Loucy (cell line): ENCODE data around the gene PGF.
A peak's percentile ranks its signal among the peaks of the same experiment; 100 is the strongest.

Source experiments
- H2AFZ ChIP-seq: fragments of 200-600 bp; sonication (generic); 2 replicates; pipeline ENCODE4 v1.6.0; 2016; ENCODE audit warnings: antibody characterized with exemption, mild to moderate bottlenecking, low read length, moderate library complexity
- H3F3A ChIP-seq: fragments of 200-600 bp; 2 replicates; pipeline ENCODE4 v1.6.0; 2016; ENCODE audit warnings: antibody characterized with exemption, low read depth, mild to moderate bottlenecking
- H3K27me3 ChIP-seq: fragments of 200-600 bp; sonication (generic); 2 replicates; pipeline ENCODE4 v1.6.1; 2014; ENCODE audit warnings: low read length, mild to moderate bottlenecking; ENCODE audit not compliant: insufficient read depth, poor library complexity, severe bottlenecking
- H3K36me3 ChIP-seq: fragments of 200-600 bp; sonication (generic); 2 replicates; pipeline ENCODE4 v1.6.1; 2016; ENCODE audit warnings: low read length; ENCODE audit not compliant: insufficient read depth
- H3K4me1 ChIP-seq: fragments of 200-600 bp; sonication (generic); 2 replicates; pipeline ENCODE4 v1.5.1; 2014; ENCODE audit warnings: low read length, mild to moderate bottlenecking; ENCODE audit not compliant: insufficient read depth, poor library complexity, severe bottlenecking
- H3K4me2 ChIP-seq: fragments of 200-600 bp; sonication (generic); 2 replicates; pipeline ENCODE4 v1.6.0; 2014; ENCODE audit warnings: antibody characterized with exemption, low read length, low read depth, mild to moderate bottlenecking; ENCODE audit not compliant: poor library complexity, severe bottlenecking
- H3K4me3 ChIP-seq: fragments of 200-600 bp; sonication (generic); 2 replicates; pipeline ENCODE4 v1.5.1; 2014; ENCODE audit warnings: low read length, mild to moderate bottlenecking, mixed read lengths; ENCODE audit not compliant: poor library complexity, severe bottlenecking
- H3K79me2 ChIP-seq: fragments of 200-600 bp; sonication (generic); 2 replicates; pipeline ENCODE4 v1.6.1; 2014; ENCODE audit warnings: low read length; ENCODE audit not compliant: insufficient read depth
- H3K9ac ChIP-seq: fragments of 200-600 bp; sonication (generic); 2 replicates; pipeline ENCODE4 v1.6.0; 2014; ENCODE audit warnings: mild to moderate bottlenecking, low read depth, low read length, moderate library complexity; ENCODE audit not compliant: poor library complexity, severe bottlenecking
- H3K9me2 ChIP-seq: fragments of 200-600 bp; sonication (generic); replicated peaks from 2 replicates; pipeline ENCODE4 v1.6.1; 2016; ENCODE audit warnings: low read depth, low read length, mixed read lengths
- H3K9me3 ChIP-seq: fragments of 200-600 bp; sonication (generic); 2 replicates; pipeline ENCODE4 v1.6.1; 2014; ENCODE audit warnings: mild to moderate bottlenecking, antibody characterized with exemption, low read length, low read depth; ENCODE audit not compliant: insufficient read depth
- H4K20me1 ChIP-seq: fragments of 200-600 bp; sonication (generic); 2 replicates; pipeline ENCODE4 v1.6.0; 2014; ENCODE audit warnings: antibody characterized with exemption, low read length, mild to moderate bottlenecking; ENCODE audit not compliant: insufficient read depth, poor library complexity, severe bottlenecking
- CTCF ChIP-seq: fragments of 200-600 bp; sonication (generic); conservative IDR thresholded peaks from 2 replicates; pipeline ENCODE4 v1.5.1; 2014; ENCODE audit warnings: mild to moderate bottlenecking, antibody characterized with exemption, low read length
- EZH2phosphoT487 ChIP-seq: fragments of 200-600 bp; IDR thresholded peaks from 2 replicates; pipeline ENCODE4 v1.6.1; 2018; ENCODE audit warnings: antibody characterized with exemption, mild to moderate bottlenecking, moderate library complexity, borderline replicate concordance

PGF gene

GRCh38 chr14:74942181-74942580 lies 13.2 kb downstream of the PGF start:
- peaks cover 12% of the 10 kb centered on the region for H3K4me1 ChIP-seq
- H3K4me3 ChIP-seq, result no peak overlapping the region
- peak overlapping the region; percentile 51; the same call in 1 of the 2 replicates for H2AFZ ChIP-seq
- no peaks in the 10 kb centered on the region for H3K9me2 ChIP-seq
- H3K9ac ChIP-seq, result no peak overlapping the region
- no peaks in the 10 kb centered on the region for H3K27me3 ChIP-seq
- TF ChIP-seq EZH2phosphoT487 (no peak), CTCF (no peak)
- H3F3A ChIP-seq, result no peaks in the 10 kb centered on the region
- no peaks in the 10 kb centered on the region for H3K36me3 ChIP-seq
- H3K79me2 ChIP-seq, result no peaks in the 10 kb centered on the region
- H4K20me1 ChIP-seq, result no peaks in the 10 kb centered on the region
- no peaks in the 10 kb centered on the region for H3K9me3 ChIP-seq
- H3K4me2 ChIP-seq, result no peak overlapping the region

GRCh38 chr14:74941676-74942097 lies 13.7 kb downstream of the PGF start:
- Histone ChIP-seq H3K4me3 (no peak overlapping the region), H3K9ac (no peak overlapping the region), H3K4me1 (peaks cover 10% of the 10 kb centered on the region), H3F3A (no peaks in the 10 kb centered on the region), H3K79me2 (no peaks in the 10 kb centered on the region), H3K4me2 (no peak overlapping the region), H3K9me2 (no peaks in the 10 kb centered on the region), H3K9me3 (no peaks in the 10 kb centered on the region), H2AFZ (no peak overlapping the region), H3K27me3 (no peaks in the 10 kb centered on the region), H3K36me3 (no peaks in the 10 kb centered on the region), H4K20me1 (no peaks in the 10 kb centered on the region)
- no peak for TF ChIP-seq EZH2phosphoT487
- TF ChIP-seq CTCF, result no peak

- Histone ChIP-seq H3K9me3 (no peaks in the 10 kb centered on the region), H3K9ac (no peak overlapping the region), H3F3A (no peaks in the 10 kb centered on the region), H3K79me2 (no peaks in the 10 kb centered on the region), H2AFZ (no peak overlapping the region), H3K4me3 (no peak overlapping the region), H3K9me2 (no peaks in the 10 kb centered on the region), H3K36me3 (no peaks in the 10 kb centered on the region), H3K27me3 (no peaks in the 10 kb centered on the region), H3K4me2 (no peak overlapping the region), H4K20me1 (no peaks in the 10 kb centered on the region), H3K4me1 (peaks cover 7% of the 10 kb centered on the region)
- TF ChIP-seq CTCF, result no peak
- TF ChIP-seq EZH2phosphoT487, result no peak
These were observed 14.3 kb downstream of the PGF start for GRCh38 chr14:74940956-74941565.
